ENCODE data around the gene ANKLE2. TPM values are rescaled to one million over a fixed set of nuclear protein-coding genes. Genes with fewer than 3 reads are reported as not detected.
"Not testable (repeated sequence)": the region's sequence is repeated elsewhere in the genome, so short reads cannot be mapped to it uniquely, and the experiment has no call there.

The ANKLE2 gene
- total RNA-seq, 1 experiment from 2014 or later = 104 TPM

- DNase-seq (ENCODE audit: low read depth) = no peak
These were observed 41.7 kb downstream of the ANKLE2 start for GRCh38 chr12:132719954-132720324.

GRCh38 chr12:132719141-132719953, 42.3 kb downstream of the ANKLE2 start:
- no peak for DNase-seq (ENCODE audit: low read depth)

- no peak for DNase-seq (ENCODE audit: low read depth)
These were observed 43.0 kb downstream of the ANKLE2 start for GRCh38 chr12:132718644-132719043.

GRCh38 chr12:132717531-132718387, 43.9 kb downstream of the ANKLE2 start:
- DNase-seq (ENCODE audit: low read depth) = no peak

- DNase-seq (ENCODE audit: low read depth) = no peak
These were observed 44.6 kb downstream of the ANKLE2 start for GRCh38 chr12:132717011-132717410.

- DNase-seq (ENCODE audit: low read depth) = no peak
These were observed 45.3 kb downstream of the ANKLE2 start for GRCh38 chr12:132716356-132716755.

GRCh38 chr12:132715874-132716273, 45.8 kb downstream of the ANKLE2 start:
- DNase-seq (ENCODE audit: low read depth) = no peak

- no peak for DNase-seq (ENCODE audit: low read depth)
These were observed 48.5 kb downstream of the ANKLE2 start for GRCh38 chr12:132713123-132713522.

GRCh38 chr12:132711080-132711843, 50.4 kb downstream of the ANKLE2 start:
- no peak for DNase-seq (ENCODE audit: low read depth)

- peak; percentile 84 for DNase-seq (ENCODE audit: low read depth)
These were observed 51.1 kb downstream of the ANKLE2 start, which contains the start of gene PGAM5 for GRCh38 chr12:132710405-132711079. TSS of gene PGAM5 (plus strand) at chr12:132710842. CDS start at chr12:132710877, 35 bp downstream.

- DNase-seq (ENCODE audit: low read depth) = no peak
These were observed 51.6 kb downstream of the ANKLE2 start for GRCh38 chr12:132710043-132710404.

GRCh38 chr12:132708150-132708549, 53.5 kb downstream of the ANKLE2 start:
- no peak for DNase-seq (ENCODE audit: low read depth)

- no peak for DNase-seq (ENCODE audit: low read depth)
These were observed 54.4 kb downstream of the ANKLE2 start for GRCh38 chr12:132707241-132707640.

- DNase-seq (ENCODE audit: low read depth) = no peak
These were observed 58.0 kb downstream of the ANKLE2 start for GRCh38 chr12:132703641-132704040.

- no peak for DNase-seq (ENCODE audit: low read depth)
These were observed 59.0 kb downstream of the ANKLE2 start for GRCh38 chr12:132702640-132703039.

GRCh38 chr12:132700212-132700822, 61.3 kb downstream of the ANKLE2 start:
- DNase-seq (ENCODE audit: low read depth) = no peak

GRCh38 chr12:132698341-132698740, 63.3 kb downstream of the ANKLE2 start:
- DNase-seq (ENCODE audit: low read depth) = no peak

GRCh38 chr12:132695431-132695830, 66.2 kb downstream of the ANKLE2 start:
- DNase-seq (ENCODE audit: low read depth) = no peak

GRCh38 chr12:132694888-132695287, 66.7 kb downstream of the ANKLE2 start:
- not testable (repeated sequence) for DNase-seq (ENCODE audit: low read depth)

GRCh38 chr12:132692030-132692429, 69.6 kb downstream of the ANKLE2 start:
- not testable (repeated sequence) for DNase-seq (ENCODE audit: low read depth)

- no peak for DNase-seq (ENCODE audit: low read depth)
These were observed 71.5 kb downstream of the ANKLE2 start for GRCh38 chr12:132690112-132690511.
